ENCODE results near the gene RNF144A. TPM values are rescaled to one million over a fixed set of nuclear protein-coding genes. Genes with fewer than 3 reads are reported as not detected.

The RNF144A gene
- total RNA-seq, 1 experiment from 2014 or later, result 13.6 TPM

DNA sequence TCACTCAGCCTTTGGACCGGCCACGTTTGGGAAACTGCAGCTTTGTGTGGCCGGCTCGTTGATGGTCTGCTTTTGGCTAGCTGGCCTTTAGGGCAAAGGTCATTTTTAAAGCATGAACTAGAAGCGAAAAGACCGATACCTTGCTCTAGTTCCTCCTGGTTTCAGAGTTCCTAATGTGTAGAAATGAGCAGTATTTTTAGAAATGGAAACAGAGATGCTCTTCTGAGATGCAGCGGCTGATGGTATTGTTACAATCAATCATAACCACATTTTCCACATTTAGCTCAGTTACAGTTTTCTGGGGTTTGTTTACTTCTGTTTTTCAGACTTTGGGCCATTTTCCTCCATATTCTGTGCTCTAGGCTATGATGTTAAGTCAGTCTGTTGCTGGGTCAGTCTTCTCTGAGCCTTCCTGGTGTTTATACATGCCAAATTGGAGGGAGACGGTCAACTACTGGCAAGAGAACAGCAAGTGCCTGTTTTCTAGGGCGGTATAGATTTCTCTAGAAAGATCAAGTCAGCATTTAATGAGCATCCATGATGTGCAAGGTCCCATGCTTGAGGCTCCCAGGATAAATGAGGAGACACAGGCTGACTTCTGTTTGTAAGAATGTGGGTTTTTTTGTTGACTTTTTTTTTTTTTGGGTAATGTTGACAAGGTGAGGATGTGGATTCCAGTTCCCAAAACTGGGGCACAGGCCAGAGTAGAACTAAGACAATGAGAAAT, 28.0 kb downstream of the RNF144A start:
- intact Hi-C loops (cut with micrococcal nuclease; ENCODE audit: unreplicated experiment), result no loop called here
- Histone ChIP-seq H3K27ac (ENCODE audit: low read depth, low read length, poor library complexity, severe bottlenecking) (no peak overlapping the region), H3K9me3 (ENCODE audit: low read depth, low read length, poor library complexity, severe bottlenecking) (no peaks in the 10 kb centered on the region), H3K4me3 (ENCODE audit: low read depth, low read length, poor library complexity, severe bottlenecking) (no peak overlapping the region), H3K36me3 (ENCODE audit: insufficient read depth, low read length, poor library complexity, severe bottlenecking) (no peaks in the 10 kb centered on the region), H3K4me1 (ENCODE audit: insufficient read depth, low read length, poor library complexity, severe bottlenecking) (no peaks in the 10 kb centered on the region), H3K27me3 (replicated peaks; ENCODE audit: insufficient read depth, low read depth, low read length, poor library complexity) (no peaks in the 10 kb centered on the region)
- no peak for DNase-seq (ENCODE audit: low spot score)
- POLR2A ChIA-PET (ENCODE audit: low non-redundant PET), result no interaction called here
- BruUV-seq (replicated peaks), result no TSS peak
- TF ChIP-seq EZH2 (IDR thresholded peaks at IDR 0.05; ENCODE audit: borderline replicate concordance, low read depth, low read length, poor library complexity, severe bottlenecking), result no peak
- TF ChIP-seq, protein P1, sequence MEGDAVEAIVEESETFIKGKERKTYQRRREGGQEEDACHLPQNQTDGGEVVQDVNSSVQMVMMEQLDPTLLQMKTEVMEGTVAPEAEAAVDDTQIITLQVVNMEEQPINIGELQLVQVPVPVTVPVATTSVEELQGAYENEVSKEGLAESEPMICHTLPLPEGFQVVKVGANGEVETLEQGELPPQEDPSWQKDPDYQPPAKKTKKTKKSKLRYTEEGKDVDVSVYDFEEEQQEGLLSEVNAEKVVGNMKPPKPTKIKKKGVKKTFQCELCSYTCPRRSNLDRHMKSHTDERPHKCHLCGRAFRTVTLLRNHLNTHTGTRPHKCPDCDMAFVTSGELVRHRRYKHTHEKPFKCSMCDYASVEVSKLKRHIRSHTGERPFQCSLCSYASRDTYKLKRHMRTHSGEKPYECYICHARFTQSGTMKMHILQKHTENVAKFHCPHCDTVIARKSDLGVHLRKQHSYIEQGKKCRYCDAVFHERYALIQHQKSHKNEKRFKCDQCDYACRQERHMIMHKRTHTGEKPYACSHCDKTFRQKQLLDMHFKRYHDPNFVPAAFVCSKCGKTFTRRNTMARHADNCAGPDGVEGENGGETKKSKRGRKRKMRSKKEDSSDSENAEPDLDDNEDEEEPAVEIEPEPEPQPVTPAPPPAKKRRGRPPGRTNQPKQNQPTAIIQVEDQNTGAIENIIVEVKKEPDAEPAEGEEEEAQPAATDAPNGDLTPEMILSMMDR (conservative IDR thresholded peaks at IDR 0.05; ENCODE audit: low read depth, low read length), result no peak
- CTCF ChIA-PET, result no interaction called here

GRCh38 chr2:6945821-6946220, 28.6 kb downstream of the RNF144A start:
- Histone ChIP-seq H3K9me3 (ENCODE audit: low read depth, low read length, poor library complexity, severe bottlenecking) (no peaks in the 10 kb centered on the region), H3K27ac (ENCODE audit: low read depth, low read length, poor library complexity, severe bottlenecking) (no peak overlapping the region), H3K4me1 (ENCODE audit: insufficient read depth, low read length, poor library complexity, severe bottlenecking) (no peaks in the 10 kb centered on the region), H3K36me3 (ENCODE audit: insufficient read depth, low read length, poor library complexity, severe bottlenecking) (no peaks in the 10 kb centered on the region), H3K4me3 (ENCODE audit: low read depth, low read length, poor library complexity, severe bottlenecking) (no peak overlapping the region), H3K27me3 (replicated peaks; ENCODE audit: insufficient read depth, low read depth, low read length, poor library complexity) (no peaks in the 10 kb centered on the region)
- no TSS peak for BruUV-seq (replicated peaks)
- ChIA-PET POLR2A (ENCODE audit: low non-redundant PET) (no interaction called here), CTCF (no interaction called here)
- intact Hi-C loops (cut with micrococcal nuclease; ENCODE audit: unreplicated experiment), result no loop called here
- TF ChIP-seq EZH2 (IDR thresholded peaks at IDR 0.05; ENCODE audit: borderline replicate concordance, low read depth, low read length, poor library complexity, severe bottlenecking), result no peak
- TF ChIP-seq, protein P1 (conservative IDR thresholded peaks at IDR 0.05; ENCODE audit: low read depth, low read length), result no peak
- DNase-seq (ENCODE audit: low spot score), result no peak

DNA sequence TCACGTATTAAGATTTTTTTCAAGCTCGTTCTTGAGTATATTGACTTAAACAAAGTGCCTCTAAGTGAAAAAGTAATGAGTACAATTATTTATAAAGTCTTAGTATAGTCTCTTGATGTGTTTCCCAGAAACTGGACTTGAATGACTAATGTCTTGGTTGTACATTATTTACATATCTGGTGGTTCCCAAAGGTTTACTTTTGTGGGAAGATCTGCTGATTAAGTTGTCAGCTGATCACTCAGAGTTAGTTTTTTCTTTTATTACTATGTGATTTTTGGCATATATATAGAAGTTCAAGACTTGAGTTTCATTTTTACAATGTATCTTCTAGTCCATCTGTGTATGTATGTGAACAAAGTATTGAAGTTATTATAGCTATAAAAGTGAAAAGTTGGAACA, 29.5 kb downstream of the RNF144A start:
- no peak overlapping the region for H3K27ac ChIP-seq (ENCODE audit: low read depth, low read length, poor library complexity, severe bottlenecking)
- BruUV-seq (replicated peaks), result no TSS peak
- ChIA-PET POLR2A (ENCODE audit: low non-redundant PET) (no interaction called here), CTCF (no interaction called here)
- TF ChIP-seq, protein P1 (conservative IDR thresholded peaks at IDR 0.05; ENCODE audit: low read depth, low read length), result no peak
- no peak for TF ChIP-seq EZH2 (IDR thresholded peaks at IDR 0.05; ENCODE audit: borderline replicate concordance, low read depth, low read length, poor library complexity, severe bottlenecking)
- H3K4me3 ChIP-seq (ENCODE audit: low read depth, low read length, poor library complexity, severe bottlenecking), result no peak overlapping the region
- H3K36me3 ChIP-seq (ENCODE audit: insufficient read depth, low read length, poor library complexity, severe bottlenecking), result no peaks in the 10 kb centered on the region
- intact Hi-C loops (cut with micrococcal nuclease; ENCODE audit: unreplicated experiment), result no loop called here
- no peak for DNase-seq (ENCODE audit: low spot score)
- H3K27me3 ChIP-seq (replicated peaks; ENCODE audit: insufficient read depth, low read depth, low read length, poor library complexity), result no peaks in the 10 kb centered on the region
- H3K9me3 ChIP-seq (ENCODE audit: low read depth, low read length, poor library complexity, severe bottlenecking), result no peaks in the 10 kb centered on the region
- H3K4me1 ChIP-seq (ENCODE audit: insufficient read depth, low read length, poor library complexity, severe bottlenecking), result no peaks in the 10 kb centered on the region

Measured in A673 (cell line).